CMK (cell line): ENCODE measurements around the gene NBEA.

Experiments
- DNase-seq: peaks from one replicate; pipeline ENCODE4 v3.0.0-alpha.2; 2010; ENCODE audit warnings: low read depth

Gene NBEA

DNA sequence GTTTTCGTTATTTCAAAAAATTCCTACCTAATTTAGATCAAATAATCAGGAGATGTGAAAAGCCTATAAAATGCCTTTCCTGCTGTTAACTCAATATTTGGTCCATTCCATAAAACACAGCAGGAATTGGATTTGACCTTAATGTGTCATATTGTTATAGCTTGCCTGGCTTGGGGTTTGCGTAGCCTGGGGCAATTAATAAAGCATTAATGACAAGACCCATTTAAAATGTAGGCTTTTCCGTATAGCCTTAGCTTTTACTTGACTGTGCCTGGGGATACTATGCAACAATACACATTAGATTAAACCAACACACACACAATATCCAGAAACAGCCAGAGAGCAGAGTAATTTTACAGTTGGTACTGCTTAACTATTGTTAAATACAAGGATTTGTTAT is 651.6 kb downstream of the NBEA start:
- no peak for DNase-seq

DNA sequence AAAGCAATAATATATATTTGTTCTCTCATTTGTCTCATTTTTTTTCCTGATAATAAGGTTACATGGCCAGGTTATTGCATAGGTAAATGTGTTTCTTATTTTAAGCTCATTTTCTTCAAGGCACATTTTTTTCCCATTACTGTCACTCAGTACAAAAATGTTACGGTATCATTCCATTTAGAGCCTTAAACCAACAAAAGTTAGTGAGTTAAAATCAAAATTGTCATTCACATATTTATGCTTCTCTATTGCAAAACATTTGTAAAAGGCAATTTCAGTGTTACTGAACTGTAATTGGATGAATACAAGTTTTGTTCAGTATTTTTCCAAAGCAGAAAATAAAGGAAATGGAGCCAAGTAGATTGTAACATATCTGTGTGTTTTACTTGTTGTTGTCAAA is 652.0 kb downstream of the NBEA start:
- DNase-seq: no peak

DNA sequence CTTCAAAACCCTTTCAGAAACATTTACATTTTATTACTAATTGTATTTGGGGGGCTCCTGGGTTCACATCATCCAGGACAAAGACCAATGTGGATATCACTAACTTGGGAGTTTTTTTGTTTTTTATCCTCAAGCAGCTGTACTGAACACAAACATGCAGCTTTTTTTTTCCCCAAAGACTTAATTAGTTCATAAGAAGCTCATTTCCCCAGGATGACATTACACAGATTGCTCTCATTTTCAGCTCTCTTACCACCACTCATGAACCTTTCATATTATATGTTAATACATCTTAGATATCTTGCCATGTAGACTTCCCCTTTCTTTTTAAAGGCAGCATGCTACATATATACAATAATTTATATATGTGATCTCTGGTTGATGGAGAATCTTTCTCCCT is 653.1 kb downstream of the NBEA start:
- DNase-seq: no peak

DNA sequence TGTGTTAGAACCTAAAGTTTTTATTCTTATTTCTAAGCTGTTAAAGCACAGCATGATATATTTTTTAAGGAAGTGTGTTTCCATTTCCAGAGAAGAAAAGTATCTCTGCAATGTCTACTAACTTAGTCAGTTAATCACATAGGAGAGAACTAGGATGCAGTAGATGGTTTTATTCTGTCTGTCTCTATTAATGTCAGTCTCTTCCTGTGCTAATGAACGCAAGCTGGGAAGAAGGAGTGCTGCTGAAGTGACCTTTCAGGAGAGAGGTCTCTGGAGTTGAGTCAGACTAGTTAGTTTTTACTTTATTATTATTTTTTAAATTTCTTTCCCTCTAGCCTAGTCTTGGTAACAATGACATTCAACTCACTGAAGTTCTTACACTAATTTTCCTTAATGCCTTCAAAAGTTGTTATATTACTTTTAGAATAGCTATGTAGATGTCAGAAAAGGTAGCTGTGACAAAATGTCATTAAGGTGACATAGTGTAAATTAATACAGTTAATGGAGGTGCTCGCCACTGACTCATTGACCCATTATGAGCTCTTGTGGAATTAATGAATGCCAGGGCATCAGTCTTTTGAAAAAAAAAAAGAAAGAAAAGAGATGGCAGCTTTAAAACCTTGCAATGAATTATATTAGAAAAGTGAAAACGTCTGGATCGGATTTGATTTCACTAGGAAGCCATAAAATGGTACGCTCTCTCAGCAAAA is 654.4 kb downstream of the NBEA start:
- no peak for DNase-seq

DNA sequence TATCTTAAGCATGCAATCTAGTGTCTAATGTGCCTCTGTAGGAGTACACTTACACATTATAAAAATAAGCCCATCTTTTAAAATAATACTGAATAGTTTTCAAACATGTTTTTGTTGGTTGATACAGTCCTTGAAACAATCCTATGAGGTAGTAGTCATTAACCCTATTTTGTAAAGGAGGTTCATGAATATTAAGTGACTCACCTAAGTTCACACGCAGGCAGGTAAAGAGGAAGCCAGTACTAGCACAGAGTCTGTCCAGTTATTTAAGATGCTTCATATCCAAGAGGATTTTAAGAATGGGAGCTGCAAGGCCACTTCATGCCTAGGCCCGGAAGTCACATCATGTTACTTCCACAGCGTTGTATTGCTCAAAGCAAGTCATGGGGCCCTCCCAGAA is 655.4 kb downstream of the NBEA start:
- DNase-seq: no peak

DNA sequence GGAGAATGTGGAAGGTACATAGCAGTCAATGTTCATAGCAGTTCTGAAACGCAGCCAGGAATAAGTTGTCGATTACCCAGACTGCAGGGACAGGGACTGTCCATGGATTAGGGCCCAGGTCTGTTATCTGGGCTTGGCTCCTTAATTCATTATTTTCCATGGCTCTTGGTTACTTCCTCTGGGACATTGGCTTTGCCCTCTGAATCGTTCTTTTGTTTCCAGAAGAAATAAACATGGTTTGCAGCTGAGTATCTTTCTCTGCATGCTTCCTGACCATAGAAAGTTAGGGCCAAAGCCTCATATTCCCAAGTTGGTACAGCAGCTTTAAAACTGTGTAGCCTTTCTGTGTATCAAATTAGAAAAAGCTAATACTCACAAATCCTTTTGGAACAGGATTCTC is 656.2 kb downstream of the NBEA start:
- DNase-seq: no peak

DNA sequence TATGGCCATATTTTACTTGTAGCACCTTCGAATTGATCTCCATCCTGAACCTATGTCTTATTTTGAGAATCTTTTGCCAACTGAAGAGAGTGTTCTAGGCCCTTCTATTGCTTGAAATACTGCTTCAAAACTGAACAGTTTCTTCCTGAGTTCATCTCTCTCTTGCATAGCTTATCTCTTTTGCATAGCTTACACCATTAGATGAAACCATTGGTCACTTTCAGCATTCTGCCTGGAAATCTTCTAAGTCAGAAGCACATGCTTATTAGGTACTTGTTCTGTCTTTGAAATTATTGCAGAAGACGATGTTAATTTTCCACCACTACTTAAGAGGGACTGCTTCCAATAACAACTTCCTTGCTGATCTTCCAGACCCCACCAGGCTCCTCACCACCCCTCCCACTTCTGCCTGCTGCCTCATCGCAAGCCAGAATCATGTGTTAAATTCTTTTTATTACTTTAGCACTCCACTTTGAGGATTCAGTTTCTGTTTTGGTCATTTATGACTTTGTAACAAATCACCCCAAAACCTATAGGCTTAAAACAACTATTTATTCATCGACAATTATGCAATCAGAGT is 656.8 kb downstream of the NBEA start:
- DNase-seq: no peak

DNA sequence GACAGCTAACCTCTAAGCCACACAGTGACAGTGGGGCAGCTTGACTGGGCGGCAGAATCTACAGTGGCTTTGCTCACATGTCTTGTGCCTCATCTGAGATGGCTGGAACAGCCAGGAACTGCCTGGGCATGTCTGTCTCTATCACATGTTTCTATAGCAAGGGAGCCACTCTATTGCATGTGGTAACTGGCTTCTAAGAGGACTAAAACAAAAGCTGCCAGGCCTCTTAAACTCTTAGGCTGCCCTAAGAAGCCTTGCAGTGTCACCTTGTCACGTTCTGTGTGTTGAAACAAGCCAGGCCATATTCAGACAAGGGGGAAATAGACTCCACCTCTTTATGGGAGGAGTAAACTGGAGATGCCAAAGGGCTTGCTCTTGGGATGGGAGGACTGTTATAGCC is 657.3 kb downstream of the NBEA start:
- DNase-seq: no peak

DNA sequence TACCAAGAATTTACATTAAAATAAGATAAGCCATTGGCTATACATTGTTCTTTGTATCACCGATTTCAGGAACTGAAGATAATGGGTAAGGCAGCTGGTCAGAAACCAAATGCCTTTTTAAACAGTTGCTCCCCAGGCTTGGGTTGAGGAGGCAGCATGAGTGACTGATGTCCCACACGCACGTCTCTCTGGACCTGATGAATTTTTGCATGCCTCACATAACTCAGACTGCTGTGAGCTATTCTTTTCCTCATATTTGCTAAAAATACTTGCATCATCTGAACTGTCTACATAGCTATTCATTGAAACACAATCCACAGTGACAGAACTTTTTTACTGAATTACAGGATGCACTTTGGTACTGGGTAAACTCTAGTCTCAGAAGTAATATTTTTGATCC is 658.1 kb downstream of the NBEA start:
- DNase-seq: no peak

DNA sequence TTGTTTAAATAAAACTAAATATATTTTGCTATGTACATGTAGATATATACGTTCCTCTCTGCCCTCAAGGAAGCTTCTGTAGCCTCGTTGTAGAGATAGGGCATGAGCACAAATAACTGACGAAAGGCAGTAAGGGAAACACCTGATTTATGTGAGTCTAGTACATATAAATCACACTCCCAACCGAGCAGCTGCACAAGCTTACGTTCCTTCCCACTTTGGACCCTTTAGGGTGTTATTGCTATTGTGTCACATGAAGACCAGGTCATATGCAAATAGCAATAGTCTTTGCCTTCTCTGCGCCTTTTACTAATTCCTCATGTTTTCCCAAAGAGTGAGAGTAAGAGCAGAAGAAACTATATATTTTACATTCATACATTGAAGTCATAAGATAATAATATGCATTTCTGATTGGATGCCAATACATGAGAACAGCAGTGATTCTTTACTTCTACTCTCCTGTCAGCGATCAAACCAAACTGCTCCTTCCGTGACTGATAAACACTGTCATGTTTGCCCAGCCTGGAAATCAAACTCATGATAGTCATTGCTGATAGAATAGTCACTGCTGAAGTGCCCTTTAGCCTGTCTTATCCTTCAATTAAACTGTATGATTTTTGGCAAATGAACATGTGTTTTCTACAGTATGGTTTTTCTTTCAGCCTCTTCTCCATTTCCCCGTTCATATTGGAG is 661.7 kb downstream of the NBEA start:
- no peak for DNase-seq

DNA sequence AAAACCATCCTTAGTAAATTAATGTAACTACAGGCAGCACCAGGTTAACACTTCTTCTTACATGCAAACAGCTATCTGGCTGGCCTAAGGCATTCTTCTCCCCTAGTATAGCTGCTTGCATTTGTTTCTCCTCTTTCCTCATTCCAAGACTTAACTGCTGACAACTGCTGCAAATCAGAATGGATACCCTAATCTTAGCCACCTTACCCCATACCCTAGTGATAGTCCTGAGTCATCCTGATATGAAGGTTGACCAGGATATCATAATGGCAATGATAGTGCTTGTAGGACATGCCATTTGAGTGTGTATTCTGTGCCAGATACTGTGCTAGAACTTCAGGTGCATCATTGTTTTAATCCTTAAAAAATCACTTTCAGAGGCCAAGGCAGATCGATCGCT is 672.6 kb downstream of the NBEA start:
- DNase-seq: no peak

DNA sequence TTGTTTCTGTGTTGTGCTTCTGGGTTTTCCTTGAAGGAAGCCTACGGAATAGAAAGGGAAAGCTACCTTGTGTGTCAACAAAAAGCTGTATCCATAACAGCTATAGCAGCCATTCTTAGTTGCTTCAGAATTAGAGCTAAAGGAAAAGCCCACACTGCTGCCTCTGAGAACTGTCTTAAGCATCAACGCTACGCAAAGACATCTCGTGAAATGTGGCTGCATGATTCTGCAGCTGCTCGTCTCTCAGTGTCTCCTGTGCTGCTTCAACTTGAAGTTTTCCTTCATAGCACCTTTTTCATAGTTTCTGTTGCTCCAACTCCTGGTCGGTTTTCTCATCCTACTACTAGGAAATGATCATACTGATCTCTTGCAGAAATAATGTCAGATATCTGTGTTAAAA is 675.4 kb downstream of the NBEA start:
- DNase-seq: no peak

DNA sequence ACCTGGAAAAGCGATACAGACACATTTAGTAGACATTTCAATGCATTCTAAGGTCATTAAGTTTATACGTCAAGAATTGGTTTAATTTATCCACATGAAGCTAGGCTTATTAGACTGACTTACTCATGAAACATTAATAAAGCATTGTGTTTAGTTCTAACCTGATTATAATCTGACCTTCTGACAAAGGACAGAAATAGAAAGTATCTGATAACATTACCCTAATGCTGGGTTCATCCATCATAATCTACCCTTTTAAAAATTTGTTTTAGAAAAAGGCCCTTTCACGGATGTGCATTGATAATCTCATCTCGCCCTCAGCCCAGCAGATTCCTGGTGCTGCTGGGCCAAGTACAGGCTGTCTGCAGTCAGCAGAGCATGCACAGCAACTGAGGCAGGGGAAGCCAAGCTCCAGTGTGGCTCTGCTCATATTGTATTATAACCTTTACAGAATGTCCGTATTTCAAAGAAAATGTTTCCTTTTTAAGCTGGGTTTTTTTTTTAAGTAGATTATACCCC is 676.6 kb downstream of the NBEA start:
- DNase-seq: no peak

DNA sequence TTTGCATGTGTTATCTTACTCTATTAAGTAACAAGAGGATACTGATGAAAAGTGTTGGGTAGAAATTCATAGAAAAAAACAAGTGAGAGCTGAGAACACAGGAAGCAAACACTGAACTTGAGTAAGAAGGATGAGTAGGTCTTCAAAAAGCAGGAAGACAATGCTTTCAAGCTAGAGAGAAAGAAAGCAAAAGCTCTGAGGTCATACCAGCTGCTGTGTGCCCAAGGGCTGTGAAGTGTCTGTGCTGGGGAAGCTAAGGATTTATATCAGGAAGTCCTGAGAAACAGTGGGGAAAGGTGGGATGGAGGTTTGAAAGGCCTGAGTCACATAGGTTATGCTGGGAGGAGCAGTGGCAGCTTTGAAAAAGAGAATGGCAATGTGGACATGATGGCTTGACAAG is 679.9 kb downstream of the NBEA start:
- DNase-seq: no peak

DNA sequence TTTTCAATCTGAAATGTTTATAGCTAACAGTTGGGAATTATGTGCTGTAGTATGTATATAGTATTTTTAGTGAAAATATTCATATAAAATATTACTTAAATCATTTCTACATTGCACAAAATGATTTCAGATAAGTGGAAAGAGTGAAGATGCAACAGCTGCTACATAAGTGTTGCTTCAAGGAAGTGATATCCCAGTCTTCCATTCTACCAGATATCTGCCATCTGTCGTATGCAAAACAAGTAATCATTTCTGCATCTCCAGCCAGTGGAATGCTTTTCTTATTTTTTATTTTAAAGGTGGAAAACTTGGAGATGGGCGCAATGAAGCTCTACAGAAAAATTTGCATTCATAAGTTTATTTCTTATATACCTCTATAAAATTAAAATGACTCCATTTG is 687.0 kb downstream of the NBEA start:
- no peak for DNase-seq

DNA sequence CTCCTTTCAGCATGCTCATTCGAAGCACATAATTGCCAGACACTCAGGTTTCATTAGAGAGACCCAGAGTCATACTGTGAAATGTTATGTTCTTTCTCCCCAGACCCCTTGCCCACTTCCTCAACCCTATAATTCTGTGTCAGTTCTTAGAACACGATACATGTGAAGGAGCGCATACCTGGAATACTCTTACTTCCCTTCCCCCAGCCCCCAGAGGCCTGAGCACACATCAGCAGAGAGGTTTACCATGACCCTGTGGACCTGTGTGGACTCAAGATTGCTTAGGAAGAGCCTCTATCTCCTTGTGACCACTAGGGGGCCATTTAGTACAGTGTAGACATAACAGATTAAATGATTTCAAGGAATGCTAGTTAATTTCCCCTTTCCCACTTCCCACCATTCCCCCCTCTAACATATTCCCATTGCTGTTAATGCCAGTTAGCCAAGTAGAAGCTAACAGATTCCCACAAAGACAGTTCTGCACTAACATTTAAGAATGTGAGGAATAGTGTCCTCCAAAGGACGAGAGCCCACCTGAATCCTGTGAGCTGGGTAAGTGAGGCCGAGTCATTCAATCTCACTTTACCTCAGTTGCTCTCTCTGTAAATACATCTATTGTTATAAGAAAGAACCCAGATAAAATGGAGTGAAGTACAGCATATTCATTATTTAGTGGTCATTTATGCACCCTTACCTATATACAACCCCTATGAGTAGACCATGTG is 688.6 kb downstream of the NBEA start:
- no peak for DNase-seq

DNA sequence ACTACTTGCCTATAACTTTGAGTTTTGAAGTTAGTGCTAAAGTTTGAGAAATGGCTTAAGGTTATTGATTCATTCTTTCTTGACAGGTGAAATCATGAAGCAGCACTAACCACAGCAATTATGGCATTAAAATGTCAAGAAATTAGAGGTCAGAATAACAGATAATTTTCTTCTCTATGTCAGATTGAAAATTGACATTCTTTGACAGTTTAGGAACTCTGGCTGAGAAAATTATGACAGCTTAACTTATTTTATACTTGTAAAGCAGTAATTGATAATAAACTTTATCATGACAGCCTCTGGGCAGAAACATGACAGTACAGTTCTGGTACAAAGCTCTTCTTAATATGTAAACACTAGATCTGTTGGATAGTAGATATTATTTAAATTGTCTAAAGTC is 689.6 kb downstream of the NBEA start:
- DNase-seq: no peak

DNA sequence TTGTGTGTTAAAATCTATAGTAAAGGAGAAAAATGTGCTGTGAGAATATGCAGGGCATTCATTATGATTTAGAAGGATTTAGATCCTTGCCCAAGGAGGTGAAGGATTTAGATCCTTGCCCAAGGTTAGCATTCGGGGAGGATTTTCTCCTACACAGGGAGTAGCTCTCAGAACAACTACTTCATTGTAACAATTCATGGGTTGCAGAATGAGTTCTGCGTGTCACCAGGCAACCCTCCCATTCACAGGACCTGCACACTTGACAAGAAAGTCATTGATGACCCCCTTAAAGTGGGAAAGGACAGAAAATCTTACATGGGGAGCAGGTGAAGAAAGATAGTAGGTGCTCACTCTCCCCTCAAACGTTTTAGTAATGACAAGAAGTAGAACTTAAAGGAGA is 701.6 kb downstream of the NBEA start:
- no peak for DNase-seq

DNA sequence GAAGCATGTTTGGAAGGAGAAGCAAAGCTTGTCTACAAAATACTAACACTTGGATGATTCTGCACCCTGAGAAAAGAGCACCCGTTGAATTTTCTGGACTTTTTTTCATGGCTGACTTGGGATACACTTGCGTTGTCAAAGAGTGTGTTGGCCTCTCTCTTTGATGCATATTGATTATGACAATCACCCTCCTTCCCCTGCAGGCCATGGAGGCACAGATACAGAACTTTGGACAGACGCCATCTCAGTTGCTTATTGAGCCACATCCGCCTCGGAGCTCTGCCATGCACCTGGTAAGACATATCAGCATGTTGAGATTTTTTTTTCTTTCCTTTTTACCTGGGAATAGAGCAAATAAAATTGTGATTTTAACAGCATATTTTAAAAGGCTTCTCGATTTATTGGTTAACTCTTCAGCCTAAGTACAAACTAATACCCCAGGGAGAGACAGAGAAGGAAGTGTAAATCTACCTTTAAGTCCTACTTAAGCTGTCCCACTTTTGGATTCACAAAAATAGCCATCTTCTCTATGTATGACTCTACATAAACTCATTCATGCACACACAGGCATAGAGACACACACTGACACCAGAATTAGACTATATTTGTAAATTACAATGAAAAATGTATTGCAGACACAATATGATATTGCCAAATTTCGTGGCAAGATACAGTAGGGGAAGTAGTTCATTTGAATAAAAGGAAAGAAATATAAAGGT is 704.1 kb downstream of the NBEA start:
- no peak for DNase-seq

DNA sequence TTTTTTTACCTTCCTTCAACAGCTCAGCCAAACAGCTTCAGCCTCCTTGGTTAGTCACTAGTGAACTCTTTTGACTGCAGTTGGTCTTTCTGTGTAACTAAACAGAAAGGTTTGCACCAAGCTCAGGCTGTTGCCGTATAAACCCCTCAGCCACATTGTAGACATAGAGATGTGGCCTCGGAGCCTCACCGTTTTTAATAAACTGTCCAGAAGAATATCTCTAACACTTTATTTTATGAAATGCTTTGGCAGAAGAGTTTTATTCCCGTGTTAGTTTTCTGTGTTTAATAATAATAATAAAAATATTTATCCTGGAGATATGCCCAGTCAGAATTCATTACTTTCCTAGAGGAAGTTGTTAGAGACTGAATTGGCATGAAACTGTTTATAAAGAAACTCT is 706.1 kb downstream of the NBEA start:
- DNase-seq: no peak

DNA sequence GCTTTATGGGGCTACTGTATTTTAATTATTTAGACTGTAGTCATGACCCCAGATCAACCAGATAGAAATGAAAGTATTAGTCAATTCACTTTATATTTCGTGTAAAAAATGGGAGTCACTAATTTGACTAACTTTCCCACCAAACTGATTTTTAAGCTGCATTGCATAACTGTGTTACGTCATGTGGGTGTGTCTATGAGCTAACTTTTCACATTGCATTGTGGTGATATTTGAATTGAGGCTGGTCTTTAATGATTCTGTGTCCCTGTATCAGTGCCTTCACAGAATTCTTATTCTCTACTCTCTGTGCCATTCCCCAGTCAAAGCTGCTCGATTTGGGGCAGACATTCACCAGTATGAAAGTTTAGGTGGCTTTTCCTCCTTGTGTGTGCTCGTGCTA is 707.1 kb downstream of the NBEA start:
- DNase-seq: no peak

DNA sequence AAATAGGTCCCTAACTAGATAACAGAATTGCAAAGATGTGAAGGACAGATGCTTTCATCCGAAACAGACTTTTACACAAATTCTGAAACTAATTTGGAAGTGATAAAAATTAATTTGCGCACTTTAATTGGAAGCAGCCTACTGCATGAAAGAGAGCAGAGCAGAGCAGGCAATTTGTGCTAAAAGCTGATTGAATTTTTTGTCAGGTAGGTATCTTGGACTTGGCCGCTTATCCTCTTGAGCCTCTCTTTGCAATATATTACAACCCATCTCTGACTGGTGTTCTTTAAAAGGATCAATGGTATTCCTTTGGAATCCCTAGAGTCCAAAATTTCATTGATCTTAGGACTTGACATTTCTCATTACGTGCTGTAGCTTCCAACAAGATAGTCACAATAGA is 717.7 kb downstream of the NBEA start:
- no peak for DNase-seq
